Stimulated activated CD4-positive, alpha-beta T cell treated with anti-CD3 and anti-CD28 coated beads, Interleukin-4, amount 100 ng/mL, for 48 hours (primary cell): Measurements from ENCODE around the gene PVALB.

Experiments
- DNase-seq, 2 donors: peaks; one replicate each; pipeline ENCODE4 v3.0.0-alpha.2; 2020; ENCODE audit warnings: low read depth in 2 of 2

PVALB gene

GRCh38 chr22:36814801-36815200, 2.0 kb downstream of the PVALB start:
- DNase-seq, result no peak

- no peak for DNase-seq
These were observed 5.6 kb downstream of the PVALB start for GRCh38 chr22:36811094-36811800.

- DNase-seq, result no peak
These were observed 7.5 kb downstream of the PVALB start for GRCh38 chr22:36809351-36809750.

- no peak for DNase-seq
These were observed 8.0 kb downstream of the PVALB start for GRCh38 chr22:36808721-36809344.

GRCh38 chr22:36807627-36808026, 9.2 kb downstream of the PVALB start:
- DNase-seq, result no peak

GRCh38 chr22:36806835-36807234, 10.0 kb downstream of the PVALB start:
- no peak for DNase-seq

- DNase-seq, result no peak
These were observed 13.5 kb downstream of the PVALB start for GRCh38 chr22:36803358-36803757.

GRCh38 chr22:36798674-36799066, 18.2 kb downstream of the PVALB start:
- no peak for DNase-seq

- DNase-seq, result no peak
These were observed 18.7 kb downstream of the PVALB start for GRCh38 chr22:36797911-36798673.

GRCh38 chr22:36797374-36797773, 19.5 kb downstream of the PVALB start:
- no peak for DNase-seq

GRCh38 chr22:36796552-36797175, 20.2 kb downstream of the PVALB start:
- no peak for DNase-seq

- DNase-seq, result no peak
These were observed 21.2 kb downstream of the PVALB start for GRCh38 chr22:36795633-36796032.

GRCh38 chr22:36790648-36791047, 26.2 kb downstream of the PVALB start:
- peak; percentile 20 to 26 for DNase-seq

GRCh38 chr22:36787204-36787988, 29.4 kb downstream of the PVALB start:
- DNase-seq, result no peak

GRCh38 chr22:36783743-36784142, 33.1 kb downstream of the PVALB start:
- DNase-seq, result no peak

- peak; percentile 77 to 86 for DNase-seq
These were observed 34.9 kb downstream of the PVALB start for GRCh38 chr22:36781656-36782627.

- no peak for DNase-seq
These were observed 38.8 kb downstream of the PVALB start for GRCh38 chr22:36778020-36778419.

- no peak for DNase-seq
These were observed 40.1 kb downstream of the PVALB start for GRCh38 chr22:36776722-36777121.

- DNase-seq, result peak; percentile 89 to 96
These were observed 40.7 kb downstream of the PVALB start, which contains the start of gene IFT27 for GRCh38 chr22:36775964-36776669. TSS of gene IFT27 (minus strand) at chr22:36776119. CDS start at chr22:36775707, 412 bp downstream.

- DNase-seq, result no peak
These were observed 41.3 kb downstream of the PVALB start for GRCh38 chr22:36775586-36775963.
